ENCODE measurements around the gene OGFOD2. TPM values are rescaled to one million over a fixed set of nuclear protein-coding genes. Genes with fewer than 3 reads are reported as not detected.

The OGFOD2 gene
- total and polyA plus RNA-seq, 9 of the 15 experiments (the other 6 are each of a cell fraction or from before 2014, with no cell fraction given) = 1.4 to 111 (median 18.5) TPM

DNA sequence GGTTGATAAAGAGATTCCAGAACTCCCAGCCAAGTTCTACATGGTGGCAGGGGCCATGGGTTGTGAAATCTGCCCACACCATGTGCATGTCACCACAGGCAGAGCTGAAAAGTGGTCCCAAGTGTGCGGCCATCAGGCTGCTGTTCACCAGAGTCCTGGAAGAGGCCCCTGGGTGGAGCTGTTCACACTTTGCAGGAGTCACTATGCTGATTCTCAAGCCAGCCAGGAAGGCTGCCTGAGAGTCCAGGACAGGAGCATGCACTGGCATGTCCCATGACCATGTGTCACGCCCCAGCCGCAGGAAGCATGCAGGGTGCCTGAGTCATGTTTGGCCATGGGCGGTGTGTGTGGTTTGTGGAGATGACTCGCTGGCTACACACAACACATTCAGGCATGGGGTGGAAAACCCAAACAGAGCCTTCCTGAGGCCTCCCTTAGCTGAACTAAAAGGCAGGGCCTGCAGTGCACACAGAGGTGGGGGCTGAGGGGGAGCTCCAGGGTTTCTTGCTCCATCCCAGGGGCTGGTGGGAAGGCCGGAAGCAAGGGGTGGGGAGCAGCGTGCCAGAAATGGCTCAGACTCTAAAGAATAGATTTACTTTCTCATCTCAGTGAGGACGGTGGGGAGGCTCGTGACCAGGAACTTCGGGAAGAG lies 28.2 kb upstream of the OGFOD2 start (continued):
- TF ChIP-seq, protein P1, sequence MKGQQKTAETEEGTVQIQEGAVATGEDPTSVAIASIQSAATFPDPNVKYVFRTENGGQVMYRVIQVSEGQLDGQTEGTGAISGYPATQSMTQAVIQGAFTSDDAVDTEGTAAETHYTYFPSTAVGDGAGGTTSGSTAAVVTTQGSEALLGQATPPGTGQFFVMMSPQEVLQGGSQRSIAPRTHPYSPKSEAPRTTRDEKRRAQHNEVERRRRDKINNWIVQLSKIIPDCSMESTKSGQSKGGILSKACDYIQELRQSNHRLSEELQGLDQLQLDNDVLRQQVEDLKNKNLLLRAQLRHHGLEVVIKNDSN (CRISPR knock-in tag; IDR thresholded peaks at IDR 0.05) = peak; percentile 62
- TF ChIP-seq, protein P2, sequence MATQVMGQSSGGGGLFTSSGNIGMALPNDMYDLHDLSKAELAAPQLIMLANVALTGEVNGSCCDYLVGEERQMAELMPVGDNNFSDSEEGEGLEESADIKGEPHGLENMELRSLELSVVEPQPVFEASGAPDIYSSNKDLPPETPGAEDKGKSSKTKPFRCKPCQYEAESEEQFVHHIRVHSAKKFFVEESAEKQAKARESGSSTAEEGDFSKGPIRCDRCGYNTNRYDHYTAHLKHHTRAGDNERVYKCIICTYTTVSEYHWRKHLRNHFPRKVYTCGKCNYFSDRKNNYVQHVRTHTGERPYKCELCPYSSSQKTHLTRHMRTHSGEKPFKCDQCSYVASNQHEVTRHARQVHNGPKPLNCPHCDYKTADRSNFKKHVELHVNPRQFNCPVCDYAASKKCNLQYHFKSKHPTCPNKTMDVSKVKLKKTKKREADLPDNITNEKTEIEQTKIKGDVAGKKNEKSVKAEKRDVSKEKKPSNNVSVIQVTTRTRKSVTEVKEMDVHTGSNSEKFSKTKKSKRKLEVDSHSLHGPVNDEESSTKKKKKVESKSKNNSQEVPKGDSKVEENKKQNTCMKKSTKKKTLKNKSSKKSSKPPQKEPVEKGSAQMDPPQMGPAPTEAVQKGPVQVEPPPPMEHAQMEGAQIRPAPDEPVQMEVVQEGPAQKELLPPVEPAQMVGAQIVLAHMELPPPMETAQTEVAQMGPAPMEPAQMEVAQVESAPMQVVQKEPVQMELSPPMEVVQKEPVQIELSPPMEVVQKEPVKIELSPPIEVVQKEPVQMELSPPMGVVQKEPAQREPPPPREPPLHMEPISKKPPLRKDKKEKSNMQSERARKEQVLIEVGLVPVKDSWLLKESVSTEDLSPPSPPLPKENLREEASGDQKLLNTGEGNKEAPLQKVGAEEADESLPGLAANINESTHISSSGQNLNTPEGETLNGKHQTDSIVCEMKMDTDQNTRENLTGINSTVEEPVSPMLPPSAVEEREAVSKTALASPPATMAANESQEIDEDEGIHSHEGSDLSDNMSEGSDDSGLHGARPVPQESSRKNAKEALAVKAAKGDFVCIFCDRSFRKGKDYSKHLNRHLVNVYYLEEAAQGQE (IDR thresholded peaks at IDR 0.05; ENCODE audit: borderline replicate concordance) = peak; percentile 36; the same call in 1 of the 2 replicates
- TF ChIP-seq, protein P2 (CRISPR knock-in tag; IDR thresholded peaks at IDR 0.05; ENCODE audit: low read depth) = no peak

Data from K562 (cell line).